Neural cell (in vitro differentiated cells): Measurements from ENCODE around the gene CBL. TPM values are rescaled to one million over a fixed set of nuclear protein-coding genes. Genes with fewer than 3 reads are reported as not detected.
"Not testable (repeated sequence)": the region's sequence is repeated elsewhere in the genome, so short reads cannot be mapped to it uniquely, and the experiment has no call there.

ENCODE experiments used
- H2AFZ ChIP-seq: fragments of 200-600, 300-800 bp; sonication (generic), shearing (Covaris generic); 2 replicates; pipeline ENCODE4 v1.6.0; 2014; ENCODE audit warnings: low read depth, mild to moderate bottlenecking, antibody characterized with exemption, low read length, moderate library complexity
- H3F3A ChIP-seq: fragments of 200-600 bp; shearing (Covaris generic); 2 replicates; pipeline ENCODE4 v1.6.1; 2016; ENCODE audit warnings: mild to moderate bottlenecking, moderate library complexity, mixed read lengths, antibody characterized with exemption, low read length; ENCODE audit not compliant: insufficient read depth, poor library complexity, severe bottlenecking
- H3K27ac ChIP-seq: fragments of 200-600, 300-800 bp; sonication (generic), shearing (Covaris generic); 2 replicates; pipeline ENCODE4 v1.5.1; 2014; ENCODE audit warnings: mild to moderate bottlenecking, low read length, moderate library complexity
- H3K27me3 ChIP-seq: fragments of 300-800, 200-600 bp; sonication (generic), shearing (Covaris generic); 2 replicates; pipeline ENCODE4 v1.6.0; 2014; ENCODE audit warnings: mild to moderate bottlenecking, low read depth, low read length, moderate library complexity; ENCODE audit not compliant: insufficient read depth
- H3K36me3 ChIP-seq: fragments of 300-800, 200-600 bp; sonication (generic), shearing (Covaris generic); 2 replicates; pipeline ENCODE4 v1.5.1; 2014; ENCODE audit warnings: mild to moderate bottlenecking, antibody characterized with exemption, low read length, moderate library complexity; ENCODE audit not compliant: insufficient read depth
- H3K4me2 ChIP-seq: fragments of 300-800, 200-600 bp; sonication (generic), shearing (Covaris generic); 2 replicates; pipeline ENCODE4 v1.6.0; 2014; ENCODE audit warnings: mild to moderate bottlenecking, low read length
- H3K4me3 ChIP-seq: fragments of 300-800, 200-600 bp; sonication (generic), shearing (Covaris generic); 2 replicates; pipeline ENCODE4 v1.5.1; 2014; ENCODE audit warnings: mild to moderate bottlenecking, low read length, moderate library complexity
- H3K79me2 ChIP-seq: fragments of 200-600 bp; shearing (Covaris generic); replicated peaks from 2 replicates; pipeline ENCODE4 v1.6.0; 2014; ENCODE audit warnings: mild to moderate bottlenecking, low read length, moderate library complexity; ENCODE audit not compliant: insufficient read depth
- H3K9ac ChIP-seq: fragments of 300-800, 200-600 bp; sonication (generic), shearing (Covaris generic); 2 replicates; pipeline ENCODE4 v1.6.1; 2016; ENCODE audit warnings: mild to moderate bottlenecking, low read length, mixed read lengths
- H3K9me2 ChIP-seq: fragments of 200-600 bp; shearing (Covaris generic); 2 replicates; pipeline ENCODE4 v1.6.1; 2016; ENCODE audit warnings: mild to moderate bottlenecking, low read length, mixed read lengths; ENCODE audit not compliant: insufficient read depth
- H3K9me3 ChIP-seq: fragments of 200-600, 300-800 bp; sonication (generic), shearing (Covaris generic); 2 replicates; pipeline ENCODE4 v1.6.1; 2016; ENCODE audit warnings: mild to moderate bottlenecking, mixed run types, low read length, moderate library complexity, mixed read lengths
- H4K20me1 ChIP-seq: fragments of 200-600 bp; shearing (Covaris generic); 2 replicates; pipeline ENCODE4 v1.6.1; 2016; ENCODE audit warnings: mild to moderate bottlenecking, mixed run types; ENCODE audit not compliant: insufficient read depth
- CTCF ChIP-seq: fragments of 450-650 bp; IDR thresholded peaks from 2 replicates; pipeline ENCODE4 v1.5.1; 2014; ENCODE audit warnings: antibody characterized with exemption, mild to moderate bottlenecking, moderate library complexity; ENCODE audit not compliant: poor library complexity, severe bottlenecking
- EP300 ChIP-seq: fragments of 450-650 bp; conservative IDR thresholded peaks from 2 replicates; pipeline ENCODE4 v1.6.1; 2014; ENCODE audit warnings: antibody characterized with exemption, mild to moderate bottlenecking, moderate library complexity; ENCODE audit not compliant: poor library complexity, severe bottlenecking
- EZH2 ChIP-seq: fragments of 200-600, 300-800 bp; shearing (Covaris generic), sonication (generic); IDR thresholded peaks from 2 replicates; pipeline ENCODE4 v1.6.1; 2014; ENCODE audit warnings: antibody characterized with exemption, low read length, borderline replicate concordance, mild to moderate bottlenecking; ENCODE audit not compliant: insufficient read depth, poor library complexity, severe bottlenecking
- MXI1 ChIP-seq: fragments of 450-650 bp; conservative IDR thresholded peaks from 2 replicates; pipeline ENCODE4 v1.6.1; 2014; ENCODE audit warnings: antibody characterized with exemption, mild to moderate bottlenecking; ENCODE audit not compliant: poor library complexity, severe bottlenecking
- POLR2AphosphoS5 ChIP-seq: IDR thresholded peaks from 2 replicates; pipeline ENCODE4 v1.6.1; 2012
- RAD21 ChIP-seq: fragments of 450-650 bp; conservative IDR thresholded peaks from 2 replicates; pipeline ENCODE4 v1.6.1; 2014; ENCODE audit warnings: antibody characterized with exemption, mild to moderate bottlenecking, moderate library complexity
- REST ChIP-seq: IDR thresholded peaks from 2 replicates; pipeline ENCODE4 v1.6.1; 2012; ENCODE audit warnings: borderline replicate concordance
- SMC3 ChIP-seq: fragments of 450-650 bp; conservative IDR thresholded peaks from 2 replicates; pipeline ENCODE4 v1.6.1; 2014; ENCODE audit warnings: antibody characterized with exemption, mild to moderate bottlenecking, moderate library complexity; ENCODE audit not compliant: poor library complexity
- TAF1 ChIP-seq: IDR thresholded peaks from 2 replicates; pipeline ENCODE4 v1.6.1; 2012; ENCODE audit warnings: low read depth
- polyA plus RNA-seq: library from polyadenylated mRNA; depleted of rRNA; stranded (reverse); fragments of >200 nt; gene quantifications from 2 replicates; pipeline ENCODE4 v1.2.3, GENCODE V29; 2014

Gene CBL
- polyA plus RNA-seq, 1 donor from 2014 or later = 10.5 TPM

DNA sequence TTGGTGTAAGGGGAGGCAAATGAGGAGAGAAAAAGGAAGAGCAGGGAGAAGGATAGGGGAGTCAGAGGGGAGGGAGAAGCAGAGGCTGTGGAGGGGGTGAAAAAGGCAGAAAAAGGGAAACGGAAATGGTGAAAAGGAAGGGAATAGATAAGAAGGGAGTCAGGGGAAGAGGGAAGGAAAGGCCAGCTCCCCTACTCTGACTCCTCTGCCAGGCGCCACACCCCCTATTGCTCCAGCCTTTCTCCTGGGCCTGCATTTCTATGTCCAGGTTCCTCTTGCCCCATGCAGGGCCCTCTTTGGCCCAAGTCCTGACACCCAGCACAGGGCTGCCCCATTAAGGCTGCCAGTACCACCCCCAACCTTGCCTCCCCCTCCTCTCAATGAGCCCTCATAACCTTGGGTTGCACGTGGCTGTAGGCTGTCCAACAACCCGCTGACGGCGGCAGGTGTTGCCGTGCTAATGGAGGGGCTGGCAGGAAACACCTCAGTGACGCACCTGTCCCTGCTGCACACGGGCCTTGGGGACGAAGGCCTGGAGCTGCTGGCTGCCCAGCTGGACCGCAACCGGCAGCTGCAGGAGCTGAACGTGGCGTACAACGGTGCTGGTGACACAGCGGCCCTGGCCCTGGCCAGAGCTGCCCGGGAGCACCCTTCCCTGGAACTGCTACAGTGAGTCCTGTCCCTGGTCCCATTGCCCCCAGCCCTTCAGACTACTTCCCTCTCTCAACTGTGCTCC lies 24.3 kb upstream of the CBL start:
- Histone ChIP-seq H2AFZ (no peak overlapping the region), H3K4me2 (no peak overlapping the region), H3K27ac (no peak overlapping the region), H3K9me3 (no peaks in the 10 kb centered on the region), H3K4me3 (no peak overlapping the region), H4K20me1 (no peaks in the 10 kb centered on the region), H3K9me2 (no peaks in the 10 kb centered on the region), H3K79me2 (no peaks in the 10 kb centered on the region), H3K27me3 (no peaks in the 10 kb centered on the region), H3K36me3 (no peaks in the 10 kb centered on the region), H3F3A (no peaks in the 10 kb centered on the region), H3K9ac (no peak overlapping the region)
- TF ChIP-seq TAF1 = no peak
- no peak for TF ChIP-seq REST
- TF ChIP-seq RAD21 = no peak
- TF ChIP-seq MXI1 = no peak
- TF ChIP-seq CTCF = no peak
- no peak for TF ChIP-seq EP300
- TF ChIP-seq EZH2 = no peak
- no peak for TF ChIP-seq SMC3
- no peak for TF ChIP-seq POLR2AphosphoS5

DNA sequence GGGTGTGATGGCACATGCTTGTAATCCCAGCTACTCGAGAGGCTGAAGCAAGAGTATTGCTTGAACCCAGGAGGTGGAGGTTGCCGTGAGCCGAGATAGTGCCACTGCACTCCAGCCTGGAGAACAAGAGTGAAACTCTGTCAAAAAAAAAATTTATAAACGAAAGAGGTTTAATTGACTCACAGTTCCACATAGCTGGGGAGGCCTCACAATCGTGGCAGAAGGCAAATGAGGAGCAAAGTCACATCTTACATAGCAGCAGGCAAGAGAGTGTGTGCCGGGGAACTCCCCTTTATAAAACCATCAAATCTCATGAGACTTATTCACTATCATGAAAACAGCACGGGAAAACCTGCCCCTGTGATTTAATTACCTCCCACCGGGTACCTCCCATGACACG lies 21.7 kb upstream of the CBL start:
- H2AFZ ChIP-seq, H3K4me2 ChIP-seq, H3F3A ChIP-seq, H4K20me1 ChIP-seq, H3K79me2 ChIP-seq, H3K9me3 ChIP-seq, H3K9ac ChIP-seq, H3K9me2 ChIP-seq, H3K27ac ChIP-seq, H3K36me3 ChIP-seq, H3K27me3 ChIP-seq, H3K4me3 ChIP-seq: not testable (repeated sequence)
